ENCODE measurements around the gene SCRN2. TPM values are rescaled to one million over a fixed set of nuclear protein-coding genes. Genes with fewer than 3 reads are reported as not detected.
A peak's percentile ranks its signal among the peaks of the same experiment; 100 is the strongest.

SCRN2 gene
- total RNA-seq, 1 experiment from 2014 or later: 27.3 TPM

DNA sequence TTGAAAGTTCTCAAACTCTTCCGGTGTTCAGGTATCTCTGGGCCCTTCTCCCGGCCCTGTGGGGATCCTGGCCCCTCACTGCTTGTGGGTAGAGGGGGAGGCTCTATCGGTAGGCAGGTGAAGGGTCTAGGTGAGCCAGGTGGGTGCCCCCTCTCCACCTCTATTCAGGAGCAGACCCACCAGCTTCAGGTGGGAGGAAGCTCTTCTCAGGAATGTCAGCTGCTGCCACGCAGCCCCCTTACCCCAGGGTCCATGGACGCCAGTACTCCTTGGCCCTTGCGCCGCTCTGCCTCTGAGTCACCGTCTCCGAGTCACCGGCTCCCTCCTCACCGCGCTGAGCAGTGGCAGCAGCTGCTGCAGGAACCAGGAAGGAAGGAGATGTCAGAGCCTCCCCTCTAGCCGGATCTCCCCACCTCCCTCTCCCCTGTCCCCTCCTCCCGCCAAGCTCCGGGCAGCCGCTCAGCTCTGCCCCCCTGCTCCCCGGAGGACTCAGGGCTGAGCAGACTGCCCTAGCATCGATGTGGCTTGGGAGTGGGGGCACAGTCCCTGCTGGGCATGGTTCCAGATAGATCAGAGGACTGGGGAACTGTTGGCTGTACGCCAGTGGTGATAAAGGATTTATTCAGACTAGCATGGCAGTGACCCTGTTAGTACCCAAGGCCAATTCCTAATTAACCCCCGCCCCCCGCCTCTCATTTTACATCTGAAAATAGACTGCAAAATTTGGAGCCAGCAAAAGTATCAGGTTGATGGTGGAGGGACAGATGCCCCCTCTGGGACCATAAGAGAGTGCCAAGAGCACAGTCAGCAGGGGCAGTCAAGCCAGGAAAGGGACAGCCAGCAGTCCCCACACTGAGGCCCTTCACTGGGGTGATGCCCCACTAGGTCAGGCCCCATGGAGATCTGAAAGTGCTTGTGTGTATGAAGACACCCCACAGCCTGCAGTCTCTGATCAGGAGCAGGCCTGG, 19.4 kb downstream of the SCRN2 start, which contains the start of gene OSBPL7:
OSBPL7 (minus strand) TSS at position 371 of the 968 bp plus-strand sequence. CDS start 1,516 bp downstream, outside the sequence.
- DNase-seq (ENCODE audit: low spot score): peak; percentile 77

DNA sequence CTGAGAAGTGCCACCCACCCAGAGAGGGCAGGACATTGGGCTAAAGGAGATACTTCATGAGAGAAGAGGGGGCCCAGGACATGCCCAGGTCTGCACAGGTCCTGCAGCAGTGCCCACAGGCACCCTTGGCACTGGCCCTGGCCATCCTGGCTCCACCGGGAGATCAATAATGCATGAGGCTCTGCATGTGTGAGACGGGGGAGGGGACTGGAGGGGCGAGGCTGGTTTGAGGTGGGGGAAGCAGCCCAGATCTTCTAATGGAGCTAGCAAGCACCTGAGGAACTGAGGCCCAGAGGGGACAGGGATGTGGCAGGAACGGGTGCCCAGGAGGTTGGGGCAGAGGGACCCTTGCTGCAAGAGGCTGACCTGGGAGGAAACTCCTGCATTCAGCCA, 20.0 kb downstream of the SCRN2 start:
- no peak for DNase-seq (ENCODE audit: low spot score)

DNA sequence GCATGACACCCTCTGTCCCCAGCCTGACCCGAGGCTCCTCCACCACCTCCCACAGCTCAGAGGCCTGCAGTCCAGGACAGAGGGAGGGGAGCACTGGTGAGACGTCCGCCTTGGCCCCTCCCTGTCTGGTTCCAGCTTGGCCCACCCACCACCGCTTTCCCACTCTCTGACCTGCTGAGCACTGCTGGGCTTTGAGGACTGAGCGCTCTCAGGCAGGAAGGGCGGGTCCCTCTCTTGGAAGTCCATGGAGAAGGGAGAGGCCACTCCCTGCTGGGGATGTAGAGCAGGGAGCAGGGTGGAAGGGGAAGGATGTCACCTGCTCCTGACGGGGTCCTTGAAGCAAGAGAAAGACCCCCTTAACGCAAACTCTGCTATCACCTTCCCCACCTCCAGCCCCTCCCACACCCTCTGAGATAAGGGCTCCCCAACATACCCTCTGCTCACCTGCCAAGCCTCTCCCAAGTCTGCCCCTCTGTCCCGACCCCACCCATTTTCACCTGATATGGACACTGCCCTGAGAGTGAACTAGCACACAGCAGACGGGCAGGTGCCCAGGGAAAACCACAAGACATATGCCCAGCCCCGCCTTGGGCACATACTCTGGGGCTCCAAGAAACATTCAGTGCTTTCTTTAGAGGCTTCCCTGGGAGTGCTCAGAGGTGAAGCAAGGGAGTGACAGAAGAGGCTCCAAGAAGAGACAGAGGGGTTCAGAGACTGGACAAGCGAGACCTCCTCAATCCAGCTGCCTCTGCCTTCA, 20.9 kb downstream of the SCRN2 start:
- peak; percentile 53 for DNase-seq (ENCODE audit: low spot score)

DNA sequence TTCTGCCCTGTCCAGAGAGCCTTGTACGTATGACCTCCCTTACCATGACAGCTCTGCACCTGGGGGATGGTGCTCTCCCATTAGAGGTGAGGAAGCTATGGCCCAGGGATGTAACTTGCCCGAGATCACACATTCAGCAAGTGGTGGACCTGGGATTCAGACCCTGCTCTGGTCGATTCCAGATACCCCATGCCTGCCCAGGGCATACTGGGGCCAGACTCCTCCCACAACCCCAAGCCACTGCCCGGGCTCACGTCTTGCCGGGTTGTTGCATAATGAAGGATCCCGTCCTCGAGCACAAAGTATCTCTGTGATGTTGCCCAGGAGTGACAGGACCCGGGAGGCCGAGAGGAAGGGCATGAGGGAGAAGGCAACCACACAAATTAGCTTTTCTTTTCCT, 21.6 kb downstream of the SCRN2 start:
- DNase-seq (ENCODE audit: low spot score): no peak

DNA sequence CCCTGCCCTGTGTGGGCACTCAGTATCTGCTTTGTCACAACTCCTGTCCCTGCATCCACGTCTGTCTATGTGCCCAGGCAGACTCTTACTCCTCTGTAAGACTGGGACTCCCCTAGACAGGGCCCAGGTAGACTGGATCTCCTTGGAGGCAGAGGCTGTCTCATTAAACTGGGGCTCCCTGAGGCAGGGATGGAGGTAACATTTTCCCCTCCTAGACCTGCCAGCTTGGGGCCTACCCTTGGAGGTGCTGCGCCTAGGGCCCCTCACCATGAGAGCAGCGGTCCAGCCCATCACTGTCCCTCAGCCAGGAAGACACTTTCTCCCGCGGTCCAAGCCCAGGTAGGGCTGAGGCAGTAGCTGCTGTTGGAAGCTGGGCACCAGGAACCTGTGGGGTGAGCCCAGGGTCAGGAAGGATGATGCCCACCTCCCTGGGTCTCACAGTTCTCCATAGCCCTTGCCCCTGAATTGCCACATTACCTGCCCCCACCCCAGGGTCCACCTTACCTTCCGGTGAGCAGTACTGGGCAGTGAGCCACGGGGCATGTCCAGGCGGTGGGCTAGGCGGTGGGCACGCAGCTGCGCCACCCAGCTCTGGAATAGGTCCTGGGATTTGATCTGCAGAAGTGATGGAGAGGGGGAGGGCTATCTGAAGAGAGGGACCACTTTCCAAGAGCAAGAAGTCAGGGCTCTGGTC, 22.9 kb downstream of the SCRN2 start:
- DNase-seq (ENCODE audit: low spot score): no peak

DNA sequence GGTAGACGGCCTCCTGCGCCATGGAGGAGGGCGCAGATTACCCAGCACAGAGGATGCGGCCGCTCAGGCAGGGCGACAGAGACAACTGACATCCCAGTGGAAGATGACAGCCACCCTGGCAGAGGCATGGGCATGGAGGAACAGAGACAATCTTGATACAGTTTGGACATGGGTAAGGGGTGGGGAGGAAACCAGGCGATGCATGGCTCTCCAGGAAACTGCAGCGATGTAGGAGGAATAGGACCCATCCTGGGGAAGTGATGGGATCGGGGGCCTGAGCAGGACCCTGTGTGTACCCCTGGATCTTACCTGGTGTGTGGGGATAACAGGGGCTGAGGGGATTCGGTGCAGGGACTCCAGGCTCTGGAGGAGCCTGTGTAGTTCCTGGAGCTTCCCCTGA, 24.1 kb downstream of the SCRN2 start:
- DNase-seq (ENCODE audit: low spot score): no peak

DNA sequence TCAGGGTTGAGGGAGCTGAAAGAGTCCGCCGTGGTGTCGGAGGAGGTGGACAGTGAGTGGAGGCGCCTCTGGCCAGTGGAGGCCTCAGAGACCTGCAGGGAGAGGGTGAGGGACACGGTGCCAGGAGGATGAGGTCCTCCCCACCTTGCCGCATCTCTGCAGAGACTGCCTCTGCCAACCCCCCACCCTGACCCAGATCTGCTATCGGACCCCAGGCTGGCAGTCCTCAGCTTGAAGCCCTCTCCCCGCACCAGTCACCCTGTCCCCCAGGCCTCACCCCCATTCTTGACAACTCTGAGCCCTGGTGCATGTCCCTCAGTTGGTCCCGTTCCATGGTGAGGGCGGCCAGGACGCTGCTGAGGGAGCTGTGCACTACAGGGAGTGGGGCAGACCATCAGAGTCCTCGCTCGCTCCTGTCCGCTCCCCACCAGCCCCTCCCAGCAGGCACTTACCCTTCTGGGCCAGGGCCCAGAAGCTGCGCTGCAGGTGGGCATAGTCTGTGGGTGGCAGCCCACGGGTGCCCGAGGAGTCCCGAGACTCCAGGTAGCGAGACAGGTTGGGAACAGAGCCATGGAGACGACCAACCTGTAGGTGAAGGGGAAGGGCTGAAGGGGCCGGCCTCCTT, 24.9 kb downstream of the SCRN2 start:
- DNase-seq (ENCODE audit: low spot score): no peak

DNA sequence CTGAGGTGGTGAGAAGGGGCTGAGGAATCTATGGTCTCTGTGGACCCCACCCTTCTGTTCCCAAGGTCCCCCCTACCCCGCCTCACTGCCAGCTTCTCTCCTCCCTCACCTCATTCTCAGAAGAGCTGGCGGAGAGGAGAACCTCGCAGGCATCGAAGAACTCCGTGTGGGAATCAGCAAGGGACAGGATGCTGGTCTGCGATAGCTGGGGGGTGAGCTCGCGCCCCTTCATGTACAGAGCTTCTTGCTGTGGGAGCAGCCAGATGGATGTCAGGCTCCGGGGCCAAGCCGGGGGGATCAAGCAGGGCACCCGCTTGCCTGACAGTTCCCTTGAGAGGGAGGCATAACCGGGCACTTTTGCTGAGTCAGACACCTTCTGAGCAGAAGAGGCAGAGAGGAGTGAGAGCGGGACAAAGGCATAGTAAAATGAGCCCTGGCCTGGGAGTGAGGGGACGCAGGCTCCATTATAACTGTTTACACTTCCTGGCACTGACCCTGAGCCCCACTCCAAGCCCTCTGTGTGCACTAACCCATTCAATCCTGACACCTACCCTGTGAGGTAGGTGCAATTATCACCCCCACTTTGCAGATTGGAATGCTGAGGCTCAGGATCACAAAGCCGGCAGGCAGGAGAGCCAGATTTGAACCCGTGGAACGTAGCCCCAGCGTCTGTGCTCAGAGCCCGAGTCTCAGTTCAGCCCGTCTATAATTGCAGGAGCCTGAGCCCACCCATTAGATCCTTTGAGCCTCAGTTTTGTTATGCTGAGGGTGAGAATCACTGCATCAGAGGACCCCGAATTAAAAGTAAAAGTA, 25.8 kb downstream of the SCRN2 start:
- DNase-seq (ENCODE audit: low spot score): no peak

DNA sequence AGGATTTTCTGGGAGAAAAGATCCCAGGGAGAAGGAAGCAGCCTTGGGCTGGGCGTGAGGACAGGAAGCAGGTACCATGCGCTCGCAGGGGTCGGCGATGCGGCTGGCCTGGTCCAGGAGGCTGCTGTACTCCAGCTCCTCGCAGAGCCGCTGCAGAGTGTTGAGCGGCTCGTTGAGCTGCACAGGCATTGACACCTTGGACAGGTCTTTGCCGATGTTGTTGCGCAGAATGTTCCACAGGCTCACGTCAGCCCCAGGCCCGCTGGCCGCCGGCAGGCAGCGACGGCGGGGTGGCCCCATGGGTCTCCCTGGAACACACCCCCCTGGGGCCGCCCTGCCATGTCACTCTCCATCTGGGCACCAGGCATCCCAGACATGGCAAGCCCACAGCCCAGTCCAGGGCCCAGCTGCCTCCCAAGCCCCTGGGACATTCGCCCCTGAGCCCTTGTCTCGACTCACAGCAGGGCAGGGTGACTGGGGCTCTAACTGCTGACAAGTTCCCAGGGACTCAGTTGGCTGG, 27.5 kb downstream of the SCRN2 start:
- DNase-seq (ENCODE audit: low spot score): no peak

DNA sequence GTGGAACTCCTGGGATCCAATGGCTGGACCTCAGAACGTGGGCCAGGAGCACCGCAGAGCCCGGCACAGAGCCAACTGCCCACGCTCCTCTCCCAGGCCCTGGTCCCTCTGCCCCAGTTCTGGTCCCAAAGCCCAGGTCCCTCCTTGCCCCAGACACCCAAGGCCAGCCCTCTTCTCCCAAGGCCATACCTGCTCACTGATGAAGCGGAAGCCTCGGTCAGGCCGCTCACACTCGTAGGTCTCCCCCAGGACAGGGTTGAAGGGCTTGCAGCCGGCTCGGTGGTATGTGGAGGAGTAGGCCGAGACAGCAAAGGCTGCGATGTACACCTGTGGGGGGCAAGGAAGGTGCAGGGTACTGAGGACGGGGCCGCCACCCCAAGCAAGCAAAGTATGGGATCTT, 28.0 kb downstream of the SCRN2 start:
- DNase-seq (ENCODE audit: low spot score): no peak

DNA sequence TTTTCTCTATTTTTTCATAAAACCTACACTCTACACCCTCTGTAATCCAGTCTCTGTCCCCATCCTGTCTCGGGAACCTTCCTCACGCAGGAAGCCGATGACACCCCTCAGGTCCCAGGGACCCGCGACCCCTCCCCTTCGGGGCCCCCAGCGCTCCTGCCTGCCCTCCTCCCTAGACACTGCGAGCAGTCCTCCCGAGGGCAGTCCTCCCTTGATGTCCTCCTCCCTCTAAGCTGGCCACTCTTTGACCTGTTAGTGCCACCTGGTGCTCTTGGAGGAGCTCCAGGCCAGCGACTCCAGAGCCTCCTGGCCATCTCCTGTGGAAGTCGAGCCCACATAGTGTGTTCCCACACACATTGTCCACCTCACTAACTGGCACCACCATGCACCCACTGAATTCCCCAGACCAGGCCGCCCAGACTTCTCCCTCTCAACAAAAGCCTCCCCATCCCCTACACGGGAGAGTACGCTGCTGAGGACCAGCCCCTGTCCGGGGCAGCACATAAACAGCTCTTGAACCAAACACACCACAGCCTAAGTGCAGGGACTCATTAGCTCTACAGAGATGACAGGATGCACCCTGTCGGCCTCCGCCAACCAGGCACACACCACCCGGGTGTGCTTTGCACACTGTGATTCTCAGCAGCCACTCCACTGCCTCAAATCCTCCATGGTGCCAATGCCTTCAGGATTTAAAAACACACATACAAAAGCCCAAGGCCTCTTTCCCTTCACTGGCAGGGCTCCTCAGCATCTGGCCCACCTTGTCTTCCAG, 28.7 kb downstream of the SCRN2 start:
- no peak for DNase-seq (ENCODE audit: low spot score)

DNA sequence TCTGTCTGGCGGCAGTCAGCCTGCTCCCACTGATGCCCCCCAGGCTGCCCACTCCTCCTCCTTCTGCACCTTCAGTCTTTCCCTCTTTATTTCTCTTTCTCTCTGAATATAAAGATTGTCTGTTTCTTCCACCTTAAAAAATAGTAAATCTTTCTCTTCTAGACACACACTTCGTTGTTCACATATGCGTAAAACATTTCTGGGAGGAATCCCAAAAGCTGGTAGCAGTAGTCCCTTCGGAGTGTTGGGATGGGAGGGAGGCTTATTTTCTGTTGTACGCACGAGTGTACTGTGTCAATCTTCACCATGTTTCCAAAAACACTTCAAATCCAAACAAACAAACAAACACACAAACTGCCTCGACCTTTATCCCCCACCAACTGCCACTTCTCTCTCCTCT, 29.4 kb downstream of the SCRN2 start:
- DNase-seq (ENCODE audit: low spot score): no peak

DNA sequence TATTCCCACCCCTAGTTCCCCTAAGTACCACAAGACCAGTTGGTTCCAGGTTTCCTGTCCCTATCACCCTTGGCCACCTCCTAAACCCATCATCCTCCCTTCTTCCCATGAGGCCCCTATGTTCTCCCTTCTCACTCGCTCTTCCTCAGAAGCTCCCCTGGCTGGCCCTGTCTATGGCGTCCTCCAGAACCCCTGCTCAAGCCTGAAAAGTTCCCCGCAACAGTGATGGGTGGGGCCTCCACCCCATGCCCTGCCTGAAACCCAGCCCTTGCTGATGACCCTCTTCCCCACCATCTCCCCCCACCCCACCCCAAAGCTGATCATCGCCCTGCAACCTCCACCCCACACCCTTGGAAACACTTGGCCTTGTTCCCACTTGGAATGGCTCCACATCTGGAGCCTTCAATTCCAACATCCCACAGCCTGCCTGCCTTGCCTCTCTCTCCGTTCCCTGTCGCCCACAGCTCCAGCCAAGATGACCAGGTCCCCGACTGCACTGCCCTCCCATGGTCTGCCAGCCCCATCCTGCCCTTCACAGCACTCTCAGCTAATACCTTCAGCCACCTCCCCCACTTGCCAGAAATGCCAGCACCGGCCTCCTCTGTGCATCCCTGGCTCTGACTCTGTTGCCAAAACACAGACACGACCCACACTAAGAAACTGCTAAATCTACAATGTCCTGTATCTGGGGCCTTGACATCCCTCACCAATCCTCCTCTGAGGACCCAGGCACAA, 30.0 kb downstream of the SCRN2 start:
- DNase-seq (ENCODE audit: low spot score): no peak

DNA sequence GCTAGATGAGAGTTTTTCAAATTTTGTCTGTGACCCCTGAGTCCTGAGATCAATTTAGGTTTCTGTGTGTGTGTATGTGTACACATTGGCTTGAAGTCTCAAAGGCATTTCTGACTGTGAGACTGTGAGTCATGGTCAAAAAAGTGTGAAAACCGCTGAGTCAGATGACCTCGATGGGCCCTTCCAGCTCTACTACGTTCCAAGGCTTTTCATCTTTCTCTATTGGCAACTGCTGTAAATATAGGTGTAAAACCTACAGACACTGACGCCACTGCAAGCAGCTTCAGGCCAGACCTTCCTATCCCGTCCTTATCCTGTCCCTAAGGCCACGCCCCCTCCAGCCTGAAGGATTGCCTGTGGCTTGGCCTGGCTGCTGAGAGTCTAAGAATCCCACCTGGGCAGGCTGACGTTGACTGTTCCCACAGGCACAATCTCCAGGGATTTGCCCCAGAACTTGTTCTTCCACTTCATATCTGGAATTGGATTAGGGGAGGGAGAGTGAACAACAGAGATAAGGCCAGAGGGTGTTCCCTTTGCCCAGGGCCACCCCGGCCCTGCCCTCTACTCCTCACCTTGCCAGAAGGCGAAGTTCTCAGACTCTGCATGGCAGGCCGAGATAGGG, 30.8 kb downstream of the SCRN2 start:
- peak; percentile 72 for DNase-seq (ENCODE audit: low spot score)

DNA sequence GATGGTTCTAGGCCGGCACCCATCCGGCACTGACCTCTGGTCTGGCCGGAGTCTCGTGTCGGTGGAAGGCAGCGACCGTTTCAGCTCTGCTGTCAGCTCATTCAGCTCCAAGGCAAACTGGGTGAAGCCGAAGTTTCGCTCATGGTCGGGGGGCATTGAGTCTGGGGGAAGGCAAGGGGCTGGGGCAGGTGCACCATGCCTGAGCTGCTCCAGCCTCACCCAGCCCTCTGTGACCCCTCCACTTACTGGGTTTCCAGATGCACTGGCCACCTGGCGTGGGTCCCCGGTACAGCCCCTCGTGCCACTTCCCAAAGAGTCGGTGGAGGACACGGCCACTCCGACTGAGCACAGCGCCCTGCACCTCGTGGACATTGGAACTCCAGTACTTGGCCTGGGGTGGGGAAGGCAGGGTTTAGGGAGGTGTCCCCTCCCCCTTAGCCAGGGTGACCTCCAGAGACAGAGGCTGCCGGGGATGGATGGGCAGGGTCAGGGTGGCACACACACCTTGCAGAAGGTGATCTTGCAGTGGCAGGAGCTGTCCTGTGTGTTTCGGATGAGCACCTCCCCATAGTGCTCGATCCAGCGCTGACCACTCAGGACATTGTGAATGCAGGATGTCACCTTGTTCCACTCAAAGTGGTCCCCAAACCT, 32.1 kb downstream of the SCRN2 start:
- no peak for DNase-seq (ENCODE audit: low spot score)

DNA sequence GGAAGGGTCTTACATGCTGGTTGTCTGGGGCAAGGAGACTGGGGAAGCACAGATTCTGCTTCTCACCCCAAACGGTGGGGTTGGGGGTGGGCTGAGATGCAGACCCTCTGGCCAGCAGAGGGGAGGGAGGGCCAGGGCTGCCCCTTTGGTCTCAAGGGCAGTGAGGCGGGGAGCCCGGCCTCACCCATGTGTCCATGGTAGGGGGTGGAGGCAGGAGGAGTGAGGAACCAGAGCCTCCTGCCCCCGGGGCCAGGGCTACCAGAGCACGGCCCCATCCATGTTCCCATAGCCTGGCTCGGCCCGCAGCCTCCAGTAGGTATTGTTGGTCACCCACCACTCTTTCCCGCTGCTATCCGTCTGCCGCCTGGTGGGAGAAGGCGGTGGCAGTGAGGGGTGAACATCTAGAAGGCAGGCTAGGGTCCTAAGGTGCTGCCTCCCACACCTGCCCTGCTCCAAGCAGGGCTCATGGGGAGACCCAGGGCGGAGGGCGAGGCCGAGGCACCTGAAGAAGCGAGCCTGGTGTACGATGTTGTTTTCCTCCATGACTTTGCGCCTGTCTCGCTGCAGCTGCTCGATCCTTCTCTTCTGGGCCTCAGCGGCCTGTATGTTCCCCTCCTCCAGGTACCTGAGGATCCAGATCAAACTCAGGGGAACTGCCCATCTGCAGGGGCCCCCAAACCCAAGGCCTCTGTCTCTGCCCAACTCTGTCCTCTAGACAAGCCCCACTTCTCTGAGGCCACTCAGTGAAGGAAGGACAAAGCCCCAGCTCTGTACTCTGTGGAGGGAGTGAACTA, 32.8 kb downstream of the SCRN2 start:
- no peak for DNase-seq (ENCODE audit: low spot score)

DNA sequence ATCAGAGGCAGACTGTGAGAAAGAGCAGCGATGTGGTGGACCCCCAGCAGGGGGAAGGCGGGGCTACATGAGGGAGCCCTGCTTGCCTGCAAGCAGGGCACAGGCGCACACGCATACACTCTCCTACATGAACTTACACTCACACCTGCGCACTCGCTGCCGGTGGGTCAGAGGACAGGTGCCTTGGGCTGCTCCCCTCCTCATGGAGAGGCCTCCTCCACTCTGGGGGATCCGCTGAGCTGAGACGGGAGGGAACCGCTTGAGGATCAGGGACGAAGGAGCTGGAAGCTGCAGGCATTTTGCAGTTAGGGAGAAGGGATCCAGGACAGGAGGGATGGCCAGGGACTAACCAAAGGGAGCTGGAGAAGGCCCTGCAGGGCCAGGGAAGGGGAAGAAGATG, 33.7 kb downstream of the SCRN2 start:
- DNase-seq (ENCODE audit: low spot score): no peak

Data from HT-29 (cell line).